ENCODE results near the gene LY6G6F. TPM values are rescaled to one million over a fixed set of nuclear protein-coding genes. Genes with fewer than 3 reads are reported as not detected.

LY6G6F gene
- total RNA-seq, 2 experiments from 2014 or later: not detected

GRCh38 chr6:31663961-31664789, 42.5 kb upstream of the LY6G6F start:
- intact Hi-C loops (cut with DNase I, micrococcal nuclease): loop anchor here (2.0 to 10.0 kb wide), 5 partner anchors 39 to 1541 kb away; partner anchors contain the start of genes ABCF1 (in 1 of the 2), ABHD16A (in 1 of the 2), GPSM3 (in 1 of the 2) and HSD17B8 (in 1 of the 2)
- Histone ChIP-seq H3K9me3 (ENCODE audit: control insufficient read depth in 1 of 2, insufficient read depth in 1 of 2, low read length in 2 of 2) (no peaks in the 10 kb centered on the region), H3K4me1 (ENCODE audit: insufficient read depth, low read length) (peaks cover 71% of the 10 kb centered on the region), H3K4me3 (ENCODE audit: low read length) (peak overlapping the region; percentile 79), H3K27ac (ENCODE audit: low read depth in 1 of 2, low read length in 2 of 2) (peak overlapping the region; percentile 93 to 96), H3K36me3 (ENCODE audit: insufficient read depth, low read length) (peaks cover 48% of the 10 kb centered on the region), H3K27me3 (ENCODE audit: control insufficient read depth in 1 of 2, insufficient read depth in 2 of 2, low read length in 2 of 2) (no peaks in the 10 kb centered on the region)
- peak overlapping the region; percentile 95 for H3K4me3 Mint-ChIP-seq
- no peak for TF ChIP-seq CTCF (IDR thresholded peaks at IDR 0.05)
- H3K9me3 Mint-ChIP-seq: no peaks in the 10 kb centered on the region
- ChIA-PET CTCF (interaction anchor here (0.8 to 1.2 kb wide), 3 partner anchors 10 to 113 kb away, joined by 3 to 5 read pairs (median 3); partner anchors contain the start of gene BAG6), POLR2A (interaction anchor here (0.6 to 7.9 kb wide), 25 partner anchors 11 to 1585 kb away, joined by 3 to 250 read pairs (median 5); partner anchors contain the start of genes ABHD16A, AIF1, APOM and BAG6)
- peak in 3 of 14 experiments; percentile 41 to 59 (median 43) for DNase-seq
- H3K36me3 Mint-ChIP-seq (ENCODE audit: low read depth): peaks cover 84% of the 10 kb centered on the region
- ATAC-seq (ENCODE audit: poor library complexity): no peak
- H3K4me1 Mint-ChIP-seq (ENCODE audit: low read depth): peaks cover 64% of the 10 kb centered on the region
- no peaks in the 10 kb centered on the region for H3K27me3 Mint-ChIP-seq
- peak overlapping the region; percentile 97 for H3K27ac Mint-ChIP-seq

GRCh38 chr6:31664790-31665500, 41.7 kb upstream of the LY6G6F start, which contains the start of gene GPANK1:
Gene GPANK1 (minus strand): TSS chr6:31664997. CDS start chr6:31664478, 519 bp downstream.
- Mint-ChIP-seq H3K9me3 (no peaks in the 10 kb centered on the region), H3K36me3 (ENCODE audit: low read depth) (peaks cover 84% of the 10 kb centered on the region), H3K4me3 (peak within 1 kb of the TSS; percentile 95), H3K4me1 (ENCODE audit: low read depth) (peaks cover 56% of the 10 kb centered on the region), H3K27me3 (no peaks in the 10 kb centered on the region), H3K27ac (peak within 1 kb of the TSS; percentile 97)
- DNase-seq (peak; percentile 82 to 98 (median 89)), ATAC-seq (ENCODE audit: poor library complexity) (peak; percentile 43)
- Histone ChIP-seq H3K36me3 (ENCODE audit: insufficient read depth, low read length) (peaks cover 55% of the 10 kb centered on the region), H3K4me3 (ENCODE audit: low read length) (peak within 1 kb of the TSS; percentile 79), H3K27ac (ENCODE audit: low read depth in 1 of 2, low read length in 2 of 2) (peak within 1 kb of the TSS; percentile 93 to 96), H3K4me1 (ENCODE audit: insufficient read depth, low read length) (peaks cover 63% of the 10 kb centered on the region), H3K27me3 (ENCODE audit: control insufficient read depth in 1 of 2, insufficient read depth in 2 of 2, low read length in 2 of 2) (no peaks in the 10 kb centered on the region), H3K9me3 (ENCODE audit: control insufficient read depth in 1 of 2, insufficient read depth in 1 of 2, low read length in 2 of 2) (no peaks in the 10 kb centered on the region)
- CTCF ChIA-PET: interaction anchor here (0.8 to 1.3 kb wide), 4 partner anchors 11 to 114 kb away, joined by 3 to 5 read pairs (median 3); partner anchors contain the start of gene BAG6
- TF ChIP-seq CTCF (IDR thresholded peaks at IDR 0.05): no peak
- intact Hi-C loops (cut with DNase I, micrococcal nuclease): loop anchor here (1.0 to 10.0 kb wide), 8 partner anchors 13 to 1540 kb away; partner anchors contain the start of genes BAG6 (in 2 of the 2), PRRC2A (in 2 of the 2), ABCF1 (in 1 of the 2) and ABHD16A (in 1 of the 2)
- POLR2A ChIA-PET: interaction anchor here (0.6 to 7.9 kb wide), 23 partner anchors 12 to 1584 kb away, joined by 3 to 250 read pairs (median 5); partner anchors contain the start of genes ABHD16A, AIF1, APOM and BAG6

All from CD4-positive, alpha-beta T cell (primary cell).